Mesenchymal stem cell (in vitro differentiated cells and primary cell): ENCODE measurements around the gene PRX.

ENCODE experiments used
- DNase-seq: peaks from one replicate; pipeline ENCODE4 v3.0.0-alpha.2; 2013
- H2AFZ ChIP-seq: one replicate; pipeline ENCODE4 v1.6.1; 2013; ENCODE audit warnings: low read depth, mild to moderate bottlenecking, control low read depth, inconsistent platforms, low read length, moderate library complexity
- H2AK5ac ChIP-seq: 2 replicates; pipeline ENCODE4 v1.6.1; 2013; ENCODE audit warnings: low read length, moderate library complexity, mild to moderate bottlenecking, inconsistent platforms; ENCODE audit not compliant: severe bottlenecking
- H2BK120ac ChIP-seq: one replicate; pipeline ENCODE4 v1.6.1; 2013; ENCODE audit warnings: low read depth, mild to moderate bottlenecking, inconsistent platforms, low read length, moderate library complexity
- H2BK12ac ChIP-seq, 2 experiments: one replicate each; pipeline ENCODE4 v1.6.1; 2013; ENCODE audit warnings: inconsistent platforms in 2 of 2, low read length in 2 of 2, mild to moderate bottlenecking in 2 of 2, moderate library complexity in 2 of 2, control low read depth in 1 of 2
- H2BK15ac ChIP-seq: one replicate; pipeline ENCODE4 v1.6.1; 2013; ENCODE audit warnings: mild to moderate bottlenecking, low read depth, inconsistent platforms; ENCODE audit not compliant: poor library complexity, severe bottlenecking
- H2BK5ac ChIP-seq: 2 replicates; pipeline ENCODE4 v1.6.1; 2013; ENCODE audit warnings: low read depth, mild to moderate bottlenecking, low read length, control low read depth, inconsistent platforms; ENCODE audit not compliant: poor library complexity, severe bottlenecking
- H3K14ac ChIP-seq, 2 experiments: one replicate each; pipeline ENCODE4 v1.6.1; 2013; ENCODE audit warnings: inconsistent platforms in 2 of 2, low read length in 2 of 2, control low read depth in 1 of 2, mild to moderate bottlenecking in 1 of 2, moderate library complexity in 1 of 2
- H3K18ac ChIP-seq, 2 experiments: one replicate each; pipeline ENCODE4 v1.6.1; 2013; ENCODE audit warnings: inconsistent platforms in 2 of 2, low read length in 2 of 2, control low read depth in 1 of 2, low read depth in 1 of 2, mild to moderate bottlenecking in 1 of 2
- H3K23ac ChIP-seq, 2 experiments: one replicate each; pipeline ENCODE4 v1.6.1; 2013; ENCODE audit warnings: inconsistent platforms in 2 of 2, low read length in 2 of 2, mild to moderate bottlenecking in 2 of 2, moderate library complexity in 2 of 2, control low read depth in 1 of 2
- H3K27ac ChIP-seq: 2 replicates; pipeline ENCODE4 v1.5.1; 2013; ENCODE audit warnings: mild to moderate bottlenecking, moderate library complexity, low read length, control low read depth, inconsistent platforms; ENCODE audit not compliant: poor library complexity, severe bottlenecking
- H3K27me3 ChIP-seq, 2 experiments: 2 replicates each; pipeline versions ENCODE4 v1.6.1 to v1.7.0; 2013; ENCODE audit warnings: low read length in 2 of 2, mild to moderate bottlenecking in 2 of 2, moderate library complexity in 2 of 2, control low read depth in 1 of 2, inconsistent platforms in 1 of 2; ENCODE audit not compliant: control insufficient read depth in 1 of 2, insufficient read depth in 1 of 2
- H3K36me3 ChIP-seq, 2 experiments: 2 replicates each; pipeline versions ENCODE4 v1.6.1 to v1.7.0; 2013; ENCODE audit warnings: low read length in 2 of 2, control low read depth in 1 of 2, inconsistent platforms in 1 of 2, low read depth in 1 of 2, mild to moderate bottlenecking in 1 of 2; ENCODE audit not compliant: insufficient read depth in 2 of 2, control insufficient read depth in 1 of 2
- H3K4ac ChIP-seq, 2 experiments: one replicate each; pipeline ENCODE4 v1.6.1; 2013; ENCODE audit warnings: inconsistent platforms in 2 of 2, low read length in 2 of 2, mild to moderate bottlenecking in 2 of 2, moderate library complexity in 2 of 2, control low read depth in 1 of 2, low read depth in 1 of 2
- H3K4me1 ChIP-seq: 2 replicates; pipeline ENCODE4 v1.6.1; 2013; ENCODE audit warnings: low read depth, low read length, control low read depth; ENCODE audit not compliant: control insufficient read depth, insufficient read depth
- H3K4me2 ChIP-seq: 2 replicates; pipeline ENCODE4 v1.6.1; 2013; ENCODE audit warnings: low read length, mild to moderate bottlenecking, inconsistent platforms; ENCODE audit not compliant: poor library complexity, severe bottlenecking
- H3K4me3 ChIP-seq, 2 experiments: 2 replicates each; pipeline versions ENCODE4 v1.5.1 to v1.7.0; 2013; ENCODE audit warnings: low read length in 2 of 2, mild to moderate bottlenecking in 2 of 2, control low read depth in 1 of 2, low read depth in 1 of 2; ENCODE audit not compliant: insufficient read depth in 1 of 2
- H3K79me1 ChIP-seq: replicated peaks from 2 replicates; pipeline ENCODE4 v1.6.1; 2013; ENCODE audit warnings: mild to moderate bottlenecking, control low read depth, low read length, inconsistent platforms; ENCODE audit not compliant: poor library complexity, severe bottlenecking
- H3K9ac ChIP-seq: 2 replicates; pipeline ENCODE4 v1.7.0; 2013; ENCODE audit warnings: mild to moderate bottlenecking, low read length, moderate library complexity
- H3K9me3 ChIP-seq: 2 replicates; pipeline ENCODE4 v1.7.0; 2013; ENCODE audit warnings: mild to moderate bottlenecking, low read length; ENCODE audit not compliant: control insufficient read depth
- H4K8ac ChIP-seq: one replicate; pipeline ENCODE4 v1.6.1; 2013; ENCODE audit warnings: inconsistent platforms, mild to moderate bottlenecking, low read length, moderate library complexity
- H4K91ac ChIP-seq: one replicate; pipeline ENCODE4 v1.6.1; 2013; ENCODE audit warnings: mild to moderate bottlenecking, low read length, inconsistent platforms
- WGBS: methylation state at CpG from one replicate; pipeline ENCODE4 v1.1.7; 2013; ENCODE audit warnings: mixed read lengths; 5-methylcytosine and 5-hydroxymethylcytosine counted together

PRX gene

GRCh38 chr19:40388481-40388880, 24.7 kb downstream of the PRX start:
- H4K8ac ChIP-seq = no peak overlapping the region
- no peak overlapping the region for H3K9ac ChIP-seq
- no peak overlapping the region for H3K4me3 ChIP-seq
- no peak overlapping the region for H3K18ac ChIP-seq
- no peak overlapping the region for H2BK15ac ChIP-seq
- no peaks in the 10 kb centered on the region for H3K79me1 ChIP-seq
- 80% methylated on average over 3 of the region's 3 CpGs for WGBS
- H2BK5ac ChIP-seq = no peak overlapping the region
- no peak overlapping the region for H3K4me2 ChIP-seq
- no peak overlapping the region for H4K91ac ChIP-seq
- no peak overlapping the region for H2BK12ac ChIP-seq
- no peak overlapping the region for H2AFZ ChIP-seq
- H2BK120ac ChIP-seq = no peak overlapping the region
- H3K9me3 ChIP-seq = no peaks in the 10 kb centered on the region
- peaks cover 0 to 2% of the 10 kb centered on the region in 2 experiments for H3K36me3 ChIP-seq
- H2AK5ac ChIP-seq = no peak overlapping the region
- no peak overlapping the region for H3K4ac ChIP-seq
- no peak for DNase-seq
- peaks cover 0 to 5% of the 10 kb centered on the region in 2 experiments for H3K27me3 ChIP-seq
- no peak overlapping the region for H3K23ac ChIP-seq
- H3K14ac ChIP-seq = peak overlapping the region in 1 of 2 experiments; percentile 1
- peaks cover 3% of the 10 kb centered on the region for H3K4me1 ChIP-seq
- H3K27ac ChIP-seq = no peak overlapping the region

GRCh38 chr19:40387155-40387554, 26.0 kb downstream of the PRX start:
- Histone ChIP-seq H3K4me2 (no peak overlapping the region), H3K79me1 (no peaks in the 10 kb centered on the region), H3K9me3 (no peaks in the 10 kb centered on the region), H2AK5ac (no peak overlapping the region), H3K36me3 (peaks cover 0 to under 1% of the 10 kb centered on the region in 2 experiments), H2BK12ac (no peak overlapping the region), H3K27me3 (peaks cover 0 to 5% of the 10 kb centered on the region in 2 experiments), H3K14ac (no peak overlapping the region), H2BK15ac (no peak overlapping the region), H4K8ac (no peak overlapping the region), H3K23ac (no peak overlapping the region), H3K4me1 (peaks cover 3% of the 10 kb centered on the region), H3K18ac (no peak overlapping the region), H2AFZ (no peak overlapping the region), H2BK5ac (no peak overlapping the region), H3K4ac (no peak overlapping the region), H4K91ac (no peak overlapping the region), H3K9ac (no peak overlapping the region), H3K4me3 (no peak overlapping the region), H2BK120ac (no peak overlapping the region), H3K27ac (no peak overlapping the region)
- DNase-seq = no peak
- WGBS = 93% methylated on average over 10 of the region's 10 CpGs

- Histone ChIP-seq H4K8ac (no peak overlapping the region), H3K14ac (no peak overlapping the region), H2BK120ac (no peak overlapping the region), H3K9me3 (no peaks in the 10 kb centered on the region), H3K18ac (no peak overlapping the region), H3K23ac (peak overlapping the region in 1 of 2 experiments; percentile 30), H3K79me1 (no peaks in the 10 kb centered on the region), H2AFZ (no peak overlapping the region), H3K27me3 (peaks cover 0 to 5% of the 10 kb centered on the region in 2 experiments), H3K4me1 (peaks cover 5% of the 10 kb centered on the region), H2BK12ac (no peak overlapping the region), H3K36me3 (peaks cover 16 to 27% of the 10 kb centered on the region in 2 experiments), H2BK15ac (no peak overlapping the region), H3K27ac (no peak overlapping the region), H3K4me3 (no peak overlapping the region), H2BK5ac (no peak overlapping the region), H2AK5ac (no peak overlapping the region), H4K91ac (no peak overlapping the region), H3K9ac (no peak overlapping the region), H3K4ac (no peak overlapping the region), H3K4me2 (no peak overlapping the region)
- DNase-seq = no peak
- WGBS = 84% methylated on average over 28 of the region's 28 CpGs
Measured at GRCh38 chr19:40383668-40384248, 29.4 kb downstream of the PRX start.

- H3K9ac ChIP-seq = no peak overlapping the region
- WGBS = 91% methylated on average over 3 of the region's 3 CpGs
- H3K4me2 ChIP-seq = no peak overlapping the region
- no peaks in the 10 kb centered on the region for H3K9me3 ChIP-seq
- peaks cover 33 to 52% of the 10 kb centered on the region in 2 experiments for H3K36me3 ChIP-seq
- peaks cover 5% of the 10 kb centered on the region for H3K4me1 ChIP-seq
- H2AFZ ChIP-seq = no peak overlapping the region
- H3K4ac ChIP-seq = no peak overlapping the region
- H3K79me1 ChIP-seq = peaks cover 3% of the 10 kb centered on the region
- no peak overlapping the region for H4K91ac ChIP-seq
- H3K4me3 ChIP-seq = no peak overlapping the region
- peaks cover 0 to 5% of the 10 kb centered on the region in 2 experiments for H3K27me3 ChIP-seq
- no peak overlapping the region for H2BK12ac ChIP-seq
- no peak overlapping the region for H3K27ac ChIP-seq
- DNase-seq = no peak
- H2BK15ac ChIP-seq = no peak overlapping the region
- H3K14ac ChIP-seq = no peak overlapping the region
- no peak overlapping the region for H2AK5ac ChIP-seq
- no peak overlapping the region for H2BK5ac ChIP-seq
- H3K18ac ChIP-seq = no peak overlapping the region
- H4K8ac ChIP-seq = no peak overlapping the region
- no peak overlapping the region for H2BK120ac ChIP-seq
- no peak overlapping the region for H3K23ac ChIP-seq
Measured at GRCh38 chr19:40381321-40381720, 31.9 kb downstream of the PRX start.
